Erythroblast (primary cell): Measurements from ENCODE around the gene PPFIA2.

Source experiments
- DNase-seq, 2 experiments: peaks; one replicate each; lab custom pipeline; 2025; lab: John Stamatoyannopoulos, UW
- GATA1 ChIP-seq: IDR thresholded peaks from 2 replicates; pipeline ENCODE4 v1.6.1; 2011; ENCODE audit warnings: low read depth, mild to moderate bottlenecking, control low read depth, low read length, moderate library complexity
- POLR2A ChIP-seq: IDR thresholded peaks from 2 replicates; pipeline ENCODE4 v1.6.1; 2011; ENCODE audit warnings: mild to moderate bottlenecking, low read length

PPFIA2 gene

DNA sequence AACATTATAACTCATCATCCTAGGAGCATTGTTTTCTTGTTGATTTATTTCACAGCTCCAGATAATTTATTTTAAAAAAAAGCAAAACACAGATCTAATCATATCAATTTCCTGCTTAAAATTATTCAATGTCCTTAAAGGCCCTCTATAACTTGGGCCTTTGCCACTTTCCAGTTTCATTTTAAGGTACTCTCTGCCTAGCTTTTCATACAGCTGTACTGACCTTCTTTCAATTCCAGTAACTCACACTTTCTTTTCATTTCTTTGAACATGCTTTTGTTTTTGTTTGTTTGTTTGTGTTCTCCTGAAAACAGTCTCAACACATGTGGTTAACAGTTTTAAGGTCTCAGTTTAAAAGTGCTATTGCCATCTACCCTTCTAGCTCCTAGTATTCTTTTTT is 399.4 kb downstream of the PPFIA2 start:
- TF ChIP-seq GATA1 (no peak), POLR2A (no peak)
- no peak for DNase-seq

DNA sequence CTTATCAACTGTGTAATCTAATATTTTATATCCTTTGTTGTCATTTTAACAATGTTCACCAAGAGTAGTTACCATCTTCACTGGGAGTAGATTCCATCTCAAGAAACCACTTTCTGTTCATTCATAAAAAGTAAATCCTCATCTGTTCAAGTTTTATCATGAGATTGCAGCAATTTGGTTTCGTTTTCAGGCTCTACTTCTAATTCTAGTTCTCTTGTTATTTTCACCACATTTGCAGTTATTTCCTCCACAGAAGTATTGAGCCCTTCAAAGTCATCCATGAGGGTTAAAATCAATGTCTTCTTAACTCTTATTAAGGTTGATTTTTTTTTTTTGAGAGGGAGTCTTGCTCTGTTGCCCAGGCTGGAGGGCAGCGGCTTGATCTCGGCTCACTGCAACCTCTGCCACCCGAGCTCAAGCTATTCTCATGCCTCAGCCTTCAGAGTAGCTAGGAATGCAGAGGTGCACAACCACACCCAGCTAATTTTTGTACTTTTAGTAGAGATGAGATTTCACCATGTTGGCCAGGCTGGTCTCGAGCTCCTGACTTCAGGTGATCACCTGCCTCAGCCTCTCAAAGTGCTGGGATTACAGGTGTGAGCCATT is 404.7 kb downstream of the PPFIA2 start:
- no peak for TF ChIP-seq GATA1
- TF ChIP-seq POLR2A = no peak
- DNase-seq = no peak

DNA sequence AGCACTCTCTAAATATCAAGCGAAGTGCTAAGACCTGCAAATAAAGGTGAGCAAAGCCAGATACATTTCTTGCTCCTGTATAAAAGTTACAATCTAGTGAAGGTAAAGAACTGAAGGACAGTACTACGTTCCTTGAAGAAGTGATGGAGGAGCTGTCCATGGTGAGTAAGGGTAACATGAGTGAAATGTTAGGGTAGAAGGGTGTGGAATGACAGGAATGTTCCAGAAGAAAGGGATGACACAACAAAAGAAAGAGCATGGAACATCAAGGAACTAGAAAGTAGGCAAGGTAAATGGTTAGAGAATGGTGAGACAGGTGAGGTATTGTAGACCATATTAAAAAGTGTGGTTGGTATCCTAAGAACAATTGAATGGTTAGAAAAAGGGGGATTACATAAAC is 408.8 kb downstream of the PPFIA2 start:
- TF ChIP-seq GATA1 = no peak
- no peak for TF ChIP-seq POLR2A
- no peak for DNase-seq

DNA sequence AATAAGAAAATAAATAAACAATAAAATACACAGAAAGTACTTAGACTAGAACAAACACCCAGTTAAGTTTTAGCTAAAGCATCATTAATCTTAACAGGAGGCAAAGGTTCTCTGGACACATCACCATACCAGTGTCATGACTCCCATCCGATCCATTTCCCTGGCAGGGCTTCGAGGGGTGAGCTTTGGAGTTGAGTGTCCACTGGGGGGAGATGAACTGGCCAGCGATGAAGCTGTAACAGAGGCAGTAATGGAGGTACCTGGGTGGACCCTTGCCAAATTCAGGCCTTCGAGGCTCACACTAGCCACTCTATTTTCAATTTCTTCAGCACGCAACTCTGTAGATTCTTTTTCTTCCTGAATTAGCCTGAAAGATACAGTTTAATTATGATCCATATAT is 411.7 kb downstream of the PPFIA2 start:
- DNase-seq = no peak
- TF ChIP-seq POLR2A = no peak
- TF ChIP-seq GATA1 = no peak

DNA sequence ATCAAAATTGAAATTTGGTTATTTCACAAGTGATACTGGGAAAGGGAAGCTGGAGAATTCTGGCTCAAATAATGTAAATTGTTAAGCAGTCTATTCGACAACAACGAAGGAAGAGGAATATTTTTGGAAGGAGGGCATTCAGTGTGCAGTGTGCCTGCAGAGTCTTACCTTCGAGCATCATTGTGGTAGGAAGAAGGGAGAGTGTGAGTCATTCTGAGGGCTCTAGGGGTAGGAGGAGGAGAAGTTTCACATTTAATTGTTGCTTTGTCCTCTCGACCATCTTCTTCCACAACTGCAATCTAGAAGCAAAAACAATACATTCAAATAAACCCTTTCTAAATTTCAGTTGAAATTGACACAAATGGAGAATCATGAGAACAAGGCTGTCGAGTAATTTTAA is 418.2 kb downstream of the PPFIA2 start:
- no peak for DNase-seq
- TF ChIP-seq POLR2A (no peak), GATA1 (no peak)

- DNase-seq = no peak
- no peak for TF ChIP-seq GATA1
- TF ChIP-seq POLR2A = no peak
Observed at GRCh38 chr12:81339071-81339470, 420.1 kb downstream of the PPFIA2 start.

- TF ChIP-seq GATA1 (no peak), POLR2A (no peak)
- no peak for DNase-seq
Observed at GRCh38 chr12:81337886-81338285, 421.3 kb downstream of the PPFIA2 start.

DNA sequence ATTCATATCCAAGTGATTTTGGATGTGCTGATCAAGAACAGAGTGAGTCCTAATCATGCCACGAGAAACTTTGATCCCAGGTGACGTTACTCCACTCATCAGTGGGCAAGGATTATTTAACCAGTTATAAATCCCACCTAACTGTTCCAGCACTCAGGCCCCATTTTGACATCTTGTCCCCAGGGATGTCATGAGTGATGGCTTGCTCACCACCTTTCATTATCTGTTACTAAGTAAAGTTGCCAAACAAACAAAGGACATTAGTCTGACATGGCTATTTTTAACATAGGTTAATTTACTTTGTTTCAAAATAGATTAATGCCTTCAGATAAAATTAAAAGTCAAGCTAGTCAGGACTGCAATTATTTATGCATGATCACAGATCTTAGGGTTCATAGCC is 425.3 kb downstream of the PPFIA2 start:
- TF ChIP-seq GATA1 (no peak), POLR2A (no peak)

GRCh38 chr12:81332054-81332453 is 427.1 kb downstream of the PPFIA2 start:
- TF ChIP-seq GATA1 (no peak), POLR2A (no peak)

More for the DNA sequence above, 425.3 kb downstream of the PPFIA2 start:
- DNase-seq = no peak

GRCh38 chr12:81330480-81330879 is 428.7 kb downstream of the PPFIA2 start:
- TF ChIP-seq POLR2A (no peak), GATA1 (no peak)
- DNase-seq = no peak

More at GRCh38 chr12:81332054-81332453, 427.1 kb downstream of the PPFIA2 start:
- no peak for DNase-seq

DNA sequence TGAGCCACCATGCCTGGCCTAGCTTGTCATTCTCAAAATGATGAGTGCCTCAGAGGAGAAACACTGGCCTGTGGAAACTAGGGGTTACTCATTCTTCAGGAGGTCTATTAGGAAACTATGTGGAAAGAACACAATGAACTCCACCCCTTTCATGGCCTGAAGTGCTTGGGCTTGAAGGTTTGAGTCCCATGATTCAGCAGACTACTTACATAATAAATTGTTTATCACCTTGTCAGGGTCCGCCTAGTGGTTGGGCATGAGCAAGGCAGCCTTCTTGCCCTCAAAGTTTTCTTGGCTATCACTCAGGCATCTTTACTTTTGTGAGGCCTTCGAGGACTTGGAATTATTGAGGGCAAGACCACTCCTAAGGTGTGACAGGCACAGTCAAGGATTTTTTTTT is 430.1 kb downstream of the PPFIA2 start:
- TF ChIP-seq GATA1 (no peak), POLR2A (no peak)
- peak; percentile 6 to 21 for DNase-seq

- no peak for DNase-seq
- no peak for TF ChIP-seq POLR2A
- TF ChIP-seq GATA1 = no peak
Observed at GRCh38 chr12:81327425-81327824, 431.7 kb downstream of the PPFIA2 start.

GRCh38 chr12:81325086-81325485 is 434.1 kb downstream of the PPFIA2 start:
- TF ChIP-seq POLR2A = no peak
- TF ChIP-seq GATA1 = no peak

GRCh38 chr12:81314903-81315531 is 444.1 kb downstream of the PPFIA2 start:
- DNase-seq = no peak
- TF ChIP-seq GATA1 (no peak), POLR2A (no peak)

More at GRCh38 chr12:81325086-81325485, 434.1 kb downstream of the PPFIA2 start:
- no peak for DNase-seq

- TF ChIP-seq GATA1 = no peak
- no peak for TF ChIP-seq POLR2A
- no peak for DNase-seq
Observed at GRCh38 chr12:81303935-81304334, 455.2 kb downstream of the PPFIA2 start.

DNA sequence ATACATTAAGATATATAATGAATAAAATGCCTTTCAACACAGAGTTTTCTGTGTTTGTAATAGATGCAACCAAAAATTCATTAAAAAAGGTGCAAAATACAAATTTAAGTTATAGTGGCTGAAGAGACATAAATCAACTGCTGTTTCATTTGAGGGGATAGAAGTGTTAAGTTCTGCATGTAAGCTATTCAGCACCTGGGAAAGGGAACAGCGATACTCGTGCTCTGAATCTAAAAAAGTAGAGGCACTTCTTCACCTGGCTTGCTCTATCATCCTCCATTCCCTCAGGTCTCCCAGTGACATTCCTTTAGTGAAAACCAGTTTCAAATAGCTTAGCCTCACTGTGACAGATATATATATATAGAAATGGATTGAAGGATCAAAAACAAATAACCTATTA is 458.7 kb downstream of the PPFIA2 start:
- TF ChIP-seq GATA1 (no peak), POLR2A (no peak)
- no peak for DNase-seq
